ENCODE measurements around the gene TOLLIP.

The TOLLIP gene

DNA sequence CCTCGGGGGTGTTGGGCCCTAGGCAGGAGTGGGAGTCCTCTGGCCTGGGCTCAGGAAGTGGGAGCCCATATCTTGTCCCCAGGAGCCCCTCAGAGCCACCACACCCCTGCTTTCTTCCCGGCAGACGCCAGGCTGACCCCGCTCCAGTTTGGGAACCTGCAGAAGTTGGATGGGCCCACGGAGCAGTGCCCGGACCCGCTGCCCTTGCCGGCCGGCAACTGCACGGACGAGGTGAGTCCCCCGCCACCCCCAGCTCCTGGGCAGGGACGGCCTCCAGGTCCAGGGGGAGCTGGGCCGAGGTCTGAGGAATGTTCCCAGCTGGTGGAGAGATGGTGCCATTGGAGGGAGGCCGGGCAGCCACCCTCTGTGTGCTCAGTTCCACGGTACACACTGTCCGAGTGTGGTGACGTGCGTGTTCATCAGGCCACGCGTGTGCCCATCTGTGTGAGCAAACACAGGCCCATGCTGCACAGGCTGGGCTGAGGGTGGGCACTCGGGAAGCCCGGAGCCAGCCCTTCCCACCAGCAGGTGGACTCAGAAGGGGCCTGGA, 81.8 kb downstream of the TOLLIP start:
- peak in 5 of 10 donors; percentile 4 to 76 (median 54) for DNase-seq
- intact Hi-C loops (cut with DNase I) = no loop called here

DNA sequence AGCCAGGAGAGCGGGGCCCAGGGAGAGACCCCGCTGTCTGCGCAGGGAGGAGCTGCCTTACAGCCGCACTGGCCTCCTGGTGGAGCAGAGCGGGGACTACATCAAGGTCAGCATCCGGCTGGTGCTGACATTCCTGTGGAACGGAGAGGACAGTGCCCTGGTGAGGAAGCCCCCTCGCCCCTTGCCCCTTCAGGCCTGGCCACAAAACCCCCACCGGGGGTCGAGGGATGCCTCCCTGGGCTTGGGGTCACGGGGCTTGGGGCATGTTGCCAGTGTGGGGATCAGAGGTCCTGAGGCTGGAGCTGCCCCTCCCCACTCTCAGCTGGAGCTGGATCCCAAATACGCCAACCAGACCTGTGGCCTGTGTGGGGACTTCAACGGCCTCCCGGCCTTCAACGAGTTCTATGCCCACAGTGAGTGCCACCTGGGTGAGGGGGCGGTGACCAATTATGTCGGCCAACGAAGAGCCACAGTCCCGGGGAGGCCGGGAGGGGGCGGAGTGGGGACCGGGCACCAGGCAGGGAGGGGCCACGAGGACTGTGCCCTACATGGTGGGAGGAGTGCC, 82.4 kb downstream of the TOLLIP start:
- peak in 5 of 10 donors; percentile 2 to 78 (median 63) for DNase-seq

DNA sequence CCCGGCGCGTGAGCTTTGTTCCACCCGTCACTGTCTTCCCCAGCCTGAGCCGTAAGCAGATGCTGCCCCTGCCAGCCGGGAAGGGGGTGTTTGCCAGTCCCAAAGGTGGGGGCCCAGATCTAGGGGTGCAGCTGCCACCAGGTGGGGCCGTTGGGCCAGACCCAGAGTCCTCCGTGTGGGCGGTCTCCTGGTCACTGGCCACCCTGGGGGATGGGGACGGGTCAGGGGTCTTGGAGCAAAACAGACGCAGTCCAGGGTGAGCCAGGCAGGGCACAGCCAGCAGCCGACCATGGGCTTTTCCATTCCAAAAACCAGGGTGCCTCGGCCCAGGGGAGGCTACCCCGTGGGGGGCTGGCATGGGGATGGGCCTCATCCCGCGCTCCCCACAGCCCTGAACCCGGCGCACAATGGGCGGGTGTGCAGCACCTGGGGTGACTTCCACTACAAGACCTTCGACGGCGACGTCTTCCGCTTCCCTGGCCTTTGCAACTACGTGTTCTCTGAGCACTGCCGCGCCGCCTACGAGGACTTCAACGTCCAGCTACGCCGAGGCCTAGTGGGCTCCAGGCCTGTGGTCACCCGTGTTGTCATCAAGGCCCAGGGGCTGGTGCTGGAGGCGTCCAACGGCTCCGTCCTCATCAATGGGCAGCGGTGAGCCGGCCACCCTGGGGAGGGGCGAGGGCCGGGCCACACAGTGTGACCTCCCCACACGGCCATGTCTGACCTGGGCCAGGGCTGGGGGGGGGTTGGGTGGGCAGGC, 83.0 kb downstream of the TOLLIP start:
- peak in 6 of 10 donors; percentile 6 to 86 (median 40) for DNase-seq
- intact Hi-C loops (cut with DNase I) = no loop called here

More for the DNA sequence above, 82.4 kb downstream of the TOLLIP start:
- intact Hi-C loops (cut with DNase I) = no loop called here

DNA sequence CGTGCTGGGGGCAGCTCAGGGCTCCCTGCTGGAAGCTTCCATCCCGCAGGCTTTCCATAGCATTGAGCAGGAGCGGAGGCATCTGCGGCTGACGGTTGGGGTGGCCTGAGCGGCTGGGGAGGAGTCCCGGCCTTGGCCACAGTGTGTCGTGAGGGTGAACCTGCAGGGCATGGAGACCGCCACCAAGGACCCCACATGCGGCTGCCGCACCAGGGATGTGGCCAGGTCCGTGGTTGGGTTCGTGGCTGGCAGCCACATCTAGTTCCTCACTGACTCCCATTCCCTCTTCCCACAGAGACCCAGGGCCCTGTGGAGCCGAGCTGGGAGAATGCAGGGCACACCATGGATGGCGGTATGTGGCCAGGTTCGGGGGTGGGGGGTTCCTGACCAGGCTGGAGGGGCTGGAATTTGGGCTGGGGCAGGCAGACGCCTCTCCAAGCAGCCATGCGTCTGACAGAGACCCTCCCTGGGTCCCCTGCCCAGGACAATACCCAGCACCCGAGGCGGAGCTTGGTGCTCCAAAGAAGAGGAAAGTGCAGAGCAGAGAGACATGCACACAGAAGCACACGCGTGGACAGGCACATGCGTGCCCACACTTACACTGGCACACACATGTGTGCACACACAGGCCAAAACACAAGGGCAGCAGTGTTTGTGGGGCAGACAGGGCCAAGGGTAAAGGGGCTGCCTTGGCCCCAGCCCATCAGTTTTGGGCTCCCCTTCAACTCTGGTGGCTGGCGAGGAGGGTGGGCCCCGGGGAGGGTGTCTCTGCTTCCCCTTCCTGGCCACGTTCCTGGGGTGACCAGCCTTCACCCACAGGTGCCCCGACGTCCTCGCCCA, 83.8 kb downstream of the TOLLIP start:
- peak in 6 of 10 donors; percentile 3 to 84 (median 35) for DNase-seq
- intact Hi-C loops (cut with DNase I) = no loop called here

DNA sequence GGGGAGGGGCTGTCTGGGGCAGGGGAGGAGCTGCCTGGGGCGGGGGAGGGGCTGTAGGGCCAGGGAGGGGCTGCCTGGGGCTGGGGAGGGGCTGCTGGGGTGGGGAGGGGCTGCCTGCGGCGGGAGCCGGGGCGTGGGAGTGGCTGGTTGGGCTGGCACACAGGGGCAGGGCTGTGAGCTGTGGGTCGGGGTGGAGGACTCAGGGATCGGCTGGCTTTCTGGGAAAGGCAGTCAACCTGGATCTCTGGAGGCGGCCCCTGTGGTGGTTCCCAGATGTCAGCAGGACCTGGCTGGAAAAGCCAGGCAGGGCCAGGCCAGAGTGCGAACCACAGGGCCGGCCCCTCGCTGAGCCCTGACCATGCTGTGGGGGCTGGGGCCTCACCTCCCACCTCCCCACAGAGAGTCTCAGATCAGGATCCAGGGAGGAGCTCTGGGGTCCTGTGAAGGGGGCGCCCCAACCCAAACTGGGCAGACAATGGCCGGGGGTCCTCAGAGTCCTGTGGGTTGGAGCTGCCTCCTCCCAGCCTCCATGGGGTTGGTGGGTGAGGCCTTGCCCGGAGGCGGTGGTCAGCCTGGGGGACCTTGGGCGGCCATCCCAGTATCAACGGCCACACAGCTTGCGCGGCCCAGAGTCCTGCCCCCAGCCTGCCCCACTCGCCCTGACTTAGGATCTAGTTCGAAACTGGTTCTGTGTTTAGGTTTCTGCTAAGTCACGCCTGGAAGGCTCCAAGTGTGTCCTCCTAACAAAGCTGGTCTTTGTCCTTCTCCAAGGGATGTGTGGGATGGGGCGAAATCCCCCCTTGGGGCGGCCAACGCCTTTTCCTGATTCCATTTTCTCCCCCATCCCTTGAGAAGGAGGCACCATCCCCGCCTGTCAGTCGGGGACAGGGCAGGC, 84.7 kb downstream of the TOLLIP start:
- DNase-seq = peak in 6 of 10 donors; percentile 2 to 78 (median 42)

More for the DNA sequence above, 84.7 kb downstream of the TOLLIP start:
- intact Hi-C loops (cut with DNase I) = no loop called here

Data from posterior cingulate gyrus (tissue), 11 donors.